A549 (cell line): ENCODE data around the gene MZF1.

ENCODE experiments used
- CBX2 ChIP-seq: fragments of 200-600 bp; sonication (generic); IDR thresholded peaks from 2 replicates; pipeline ENCODE4 v1.6.1; 2016; ENCODE audit warnings: low read depth, mild to moderate bottlenecking, borderline replicate concordance
- JUN ChIP-seq, 2 experiments: fragments of >200 bp; sonication (Bioruptor Twin); formaldehyde crosslinking; IDR thresholded peaks; 2 replicates in 1 of 2; 3 replicates in 1 of 2; pipeline ENCODE4 v1.6.1; 2016 to 2017
- TF ChIP-seq, protein P1 (sequence below): fragments of >200 bp; sonication (Bioruptor Twin); formaldehyde crosslinking; IDR thresholded peaks from 3 replicates; pipeline ENCODE4 v1.5.1; 2016
- TF ChIP-seq, protein P2 (sequence below): fragments of 200-600 bp; sonication (generic); IDR thresholded peaks from 2 replicates; pipeline ENCODE4 v1.6.1; 2016; ENCODE audit warnings: antibody characterized with exemption, mild to moderate bottlenecking, moderate library complexity

DNA sequence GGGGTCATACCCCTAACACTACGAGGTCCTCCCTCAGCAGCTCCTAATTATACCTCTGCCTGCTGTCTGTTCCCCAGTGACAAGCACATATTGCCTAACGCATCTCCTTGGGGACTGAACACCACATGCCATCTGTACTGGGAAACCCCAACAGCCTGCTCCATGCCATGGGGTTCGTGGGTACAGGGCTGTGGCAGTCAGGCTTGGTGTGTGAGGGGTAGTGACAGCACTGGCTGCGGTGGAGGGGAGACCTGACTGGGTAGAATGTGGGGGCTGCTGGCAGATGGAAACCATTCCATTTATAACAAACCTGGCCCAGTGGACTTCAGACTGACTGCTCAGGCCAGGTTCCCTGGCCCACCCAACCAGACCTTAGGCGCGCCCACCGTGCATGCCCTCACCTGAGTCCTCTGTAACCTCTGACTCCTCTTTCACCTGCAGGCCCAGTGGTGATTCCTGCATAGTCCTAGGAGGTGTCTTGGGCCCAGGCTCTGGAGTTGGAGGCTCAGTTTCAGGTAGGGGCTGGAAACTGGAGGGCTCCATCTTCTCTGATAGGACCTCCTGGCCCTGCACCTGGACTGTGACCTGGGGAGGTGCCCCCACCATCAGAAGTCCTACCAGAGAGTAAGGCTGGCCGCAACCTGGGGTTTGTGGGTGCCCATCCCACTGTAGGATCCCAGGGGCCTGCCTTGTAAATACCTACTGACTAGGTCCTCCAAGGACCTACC, 3.0 kb downstream of the MZF1 start:
- TF ChIP-seq, protein P1, sequence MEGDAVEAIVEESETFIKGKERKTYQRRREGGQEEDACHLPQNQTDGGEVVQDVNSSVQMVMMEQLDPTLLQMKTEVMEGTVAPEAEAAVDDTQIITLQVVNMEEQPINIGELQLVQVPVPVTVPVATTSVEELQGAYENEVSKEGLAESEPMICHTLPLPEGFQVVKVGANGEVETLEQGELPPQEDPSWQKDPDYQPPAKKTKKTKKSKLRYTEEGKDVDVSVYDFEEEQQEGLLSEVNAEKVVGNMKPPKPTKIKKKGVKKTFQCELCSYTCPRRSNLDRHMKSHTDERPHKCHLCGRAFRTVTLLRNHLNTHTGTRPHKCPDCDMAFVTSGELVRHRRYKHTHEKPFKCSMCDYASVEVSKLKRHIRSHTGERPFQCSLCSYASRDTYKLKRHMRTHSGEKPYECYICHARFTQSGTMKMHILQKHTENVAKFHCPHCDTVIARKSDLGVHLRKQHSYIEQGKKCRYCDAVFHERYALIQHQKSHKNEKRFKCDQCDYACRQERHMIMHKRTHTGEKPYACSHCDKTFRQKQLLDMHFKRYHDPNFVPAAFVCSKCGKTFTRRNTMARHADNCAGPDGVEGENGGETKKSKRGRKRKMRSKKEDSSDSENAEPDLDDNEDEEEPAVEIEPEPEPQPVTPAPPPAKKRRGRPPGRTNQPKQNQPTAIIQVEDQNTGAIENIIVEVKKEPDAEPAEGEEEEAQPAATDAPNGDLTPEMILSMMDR: no peak
- TF ChIP-seq JUN (IDR thresholded peaks at IDR 0.05) (0 out of 5 replicates have a peak, but pooled peaks of 1 of the 2 experiments have one; percentile 2), CBX2 (no peak)
- TF ChIP-seq, protein P2, sequence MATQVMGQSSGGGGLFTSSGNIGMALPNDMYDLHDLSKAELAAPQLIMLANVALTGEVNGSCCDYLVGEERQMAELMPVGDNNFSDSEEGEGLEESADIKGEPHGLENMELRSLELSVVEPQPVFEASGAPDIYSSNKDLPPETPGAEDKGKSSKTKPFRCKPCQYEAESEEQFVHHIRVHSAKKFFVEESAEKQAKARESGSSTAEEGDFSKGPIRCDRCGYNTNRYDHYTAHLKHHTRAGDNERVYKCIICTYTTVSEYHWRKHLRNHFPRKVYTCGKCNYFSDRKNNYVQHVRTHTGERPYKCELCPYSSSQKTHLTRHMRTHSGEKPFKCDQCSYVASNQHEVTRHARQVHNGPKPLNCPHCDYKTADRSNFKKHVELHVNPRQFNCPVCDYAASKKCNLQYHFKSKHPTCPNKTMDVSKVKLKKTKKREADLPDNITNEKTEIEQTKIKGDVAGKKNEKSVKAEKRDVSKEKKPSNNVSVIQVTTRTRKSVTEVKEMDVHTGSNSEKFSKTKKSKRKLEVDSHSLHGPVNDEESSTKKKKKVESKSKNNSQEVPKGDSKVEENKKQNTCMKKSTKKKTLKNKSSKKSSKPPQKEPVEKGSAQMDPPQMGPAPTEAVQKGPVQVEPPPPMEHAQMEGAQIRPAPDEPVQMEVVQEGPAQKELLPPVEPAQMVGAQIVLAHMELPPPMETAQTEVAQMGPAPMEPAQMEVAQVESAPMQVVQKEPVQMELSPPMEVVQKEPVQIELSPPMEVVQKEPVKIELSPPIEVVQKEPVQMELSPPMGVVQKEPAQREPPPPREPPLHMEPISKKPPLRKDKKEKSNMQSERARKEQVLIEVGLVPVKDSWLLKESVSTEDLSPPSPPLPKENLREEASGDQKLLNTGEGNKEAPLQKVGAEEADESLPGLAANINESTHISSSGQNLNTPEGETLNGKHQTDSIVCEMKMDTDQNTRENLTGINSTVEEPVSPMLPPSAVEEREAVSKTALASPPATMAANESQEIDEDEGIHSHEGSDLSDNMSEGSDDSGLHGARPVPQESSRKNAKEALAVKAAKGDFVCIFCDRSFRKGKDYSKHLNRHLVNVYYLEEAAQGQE: no peak
